ENCODE results near the gene MEI1.

GRCh38 chr22:41683052-41683451, 16.3 kb upstream of the MEI1 start:
- TF ChIP-seq CTCF (IDR thresholded peaks at IDR 0.05; ENCODE audit: low read depth, low read length, missing input control) (no peak), GABPA (IDR thresholded peaks at IDR 0.05 in 1 of 2, conservative IDR thresholded peaks at IDR 0.05 in 1 of 2) (no peak)

Measured in liver (tissue), 3 donors.